BLaER1 (cell line): ENCODE data around the gene DAB2.

Source experiments
- H3K27ac ChIP-seq: shearing (Covaris generic); formaldehyde crosslinking; 2 replicates; pipeline ENCODE4 v1.8.1; 2022
- H3K27me3 ChIP-seq: shearing (Covaris generic); formaldehyde crosslinking; 2 replicates; pipeline ENCODE4 v1.8.1; 2022
- H3K36me3 ChIP-seq: shearing (Covaris generic); formaldehyde crosslinking; 2 replicates; pipeline ENCODE4 v1.8.1; 2022
- H3K4me1 ChIP-seq: shearing (Covaris generic); formaldehyde crosslinking; 2 replicates; pipeline ENCODE4 v1.8.1; 2022
- H3K4me2 ChIP-seq: shearing (Covaris generic); formaldehyde crosslinking; 2 replicates; pipeline ENCODE4 v1.8.1; 2022
- H3K4me3 ChIP-seq: shearing (Covaris generic); formaldehyde crosslinking; 2 replicates; pipeline ENCODE4 v1.8.1; 2022
- H3K9ac ChIP-seq: shearing (Covaris generic); formaldehyde crosslinking; 2 replicates; pipeline ENCODE4 v1.8.1; 2022
- H3K9me3 ChIP-seq: shearing (Covaris generic); formaldehyde crosslinking; 2 replicates; pipeline ENCODE4 v1.8.1; 2022
- H4K20me1 ChIP-seq: shearing (Covaris generic); formaldehyde crosslinking; 2 replicates; pipeline ENCODE4 v1.8.1; 2022
- Cebpa-rat ChIP-seq: shearing (Covaris generic); IDR thresholded peaks from 2 replicates; pipeline ENCODE4 v1.8.1; 2022

Gene DAB2

DNA sequence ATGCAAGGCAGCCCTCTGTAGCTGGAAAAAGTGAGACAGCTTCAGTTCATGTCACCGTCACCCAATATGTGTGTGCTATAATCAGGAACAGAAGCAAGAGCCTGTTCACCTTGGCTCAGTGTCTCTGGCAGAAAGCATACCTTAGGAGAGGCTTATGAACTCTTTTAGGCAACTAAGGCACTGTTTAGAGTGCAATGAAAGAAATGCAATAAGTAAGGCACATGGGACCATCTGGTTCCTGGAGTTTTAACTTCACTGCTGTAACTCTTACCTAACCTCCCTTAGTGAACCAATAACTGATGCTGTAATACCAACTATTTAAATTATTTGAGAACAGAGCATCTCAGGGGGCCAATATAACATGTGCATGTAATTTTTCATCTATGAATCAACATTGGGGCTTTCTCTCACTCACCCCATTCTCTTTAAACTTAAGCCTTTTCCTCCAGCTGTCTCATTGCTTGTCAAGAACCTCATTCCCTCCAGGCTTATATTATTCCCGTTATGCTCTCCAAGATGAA is 92.9 kb downstream of the DAB2 start:
- Histone ChIP-seq H3K27ac (no peak overlapping the region), H3K4me3 (no peak overlapping the region), H3K27me3 (no peaks in the 10 kb centered on the region), H3K4me2 (no peak overlapping the region), H3K36me3 (no peaks in the 10 kb centered on the region), H3K9me3 (peaks cover 7% of the 10 kb centered on the region; the same call in 1 of the 2 replicates), H3K4me1 (no peaks in the 10 kb centered on the region), H4K20me1 (no peaks in the 10 kb centered on the region), H3K9ac (no peak overlapping the region)
- no peak for TF ChIP-seq Cebpa-rat

DNA sequence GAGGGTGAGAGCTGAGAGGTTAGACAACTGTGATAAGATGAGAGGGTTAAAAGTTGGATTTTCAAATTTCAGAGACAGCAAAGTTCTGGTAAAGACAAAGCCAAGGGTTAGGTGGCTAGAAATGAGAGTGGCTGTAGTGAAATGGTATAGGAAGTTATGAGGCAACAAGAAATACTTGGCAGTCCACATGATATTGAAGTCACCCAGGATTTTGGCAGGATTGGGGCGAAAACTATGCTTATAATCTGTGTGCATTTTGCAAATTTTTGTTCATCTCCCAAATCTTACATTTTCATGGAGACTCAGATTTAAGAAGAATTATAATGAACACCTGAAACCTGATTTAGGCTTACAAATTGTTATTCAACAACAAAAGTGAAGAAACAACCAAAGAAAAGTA is 96.0 kb downstream of the DAB2 start:
- Histone ChIP-seq H3K27ac (no peak overlapping the region), H3K9ac (no peak overlapping the region), H3K9me3 (peaks cover 7% of the 10 kb centered on the region; the same call in 1 of the 2 replicates)

DNA sequence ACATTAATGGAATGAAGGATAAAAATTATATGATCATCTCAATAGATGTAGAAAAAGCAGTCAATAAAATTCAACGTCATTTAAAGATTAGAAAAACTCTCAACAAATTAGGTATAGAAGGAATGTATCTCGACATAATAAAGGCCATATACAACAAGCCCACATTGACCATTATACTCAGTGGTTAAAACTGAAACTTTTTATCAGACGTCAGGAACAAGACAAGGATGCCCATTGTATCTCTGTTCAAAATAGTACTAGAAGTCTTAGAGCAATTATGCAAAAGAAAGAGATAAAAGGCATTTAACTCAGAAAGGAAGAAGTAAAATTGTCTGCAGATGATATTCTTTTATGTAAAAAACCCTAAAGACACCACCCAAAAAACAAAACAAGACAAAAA is 101.2 kb downstream of the DAB2 start:
- H4K20me1 ChIP-seq = no peaks in the 10 kb centered on the region
- no peak overlapping the region for H3K4me2 ChIP-seq
- H3K4me3 ChIP-seq = no peak overlapping the region
- H3K36me3 ChIP-seq = no peaks in the 10 kb centered on the region
- no peaks in the 10 kb centered on the region for H3K27me3 ChIP-seq
- no peaks in the 10 kb centered on the region for H3K4me1 ChIP-seq
- no peaks in the 10 kb centered on the region for H3K9me3 ChIP-seq
- TF ChIP-seq Cebpa-rat = no peak
- no peak overlapping the region for H3K9ac ChIP-seq
- H3K27ac ChIP-seq = no peak overlapping the region

More for the DNA sequence above, 96.0 kb downstream of the DAB2 start:
- Histone ChIP-seq H3K27me3 (no peaks in the 10 kb centered on the region), H3K4me3 (no peak overlapping the region), H3K36me3 (no peaks in the 10 kb centered on the region), H3K4me2 (no peak overlapping the region), H3K4me1 (no peaks in the 10 kb centered on the region), H4K20me1 (no peaks in the 10 kb centered on the region)
- TF ChIP-seq Cebpa-rat = no peak
